Ovary (tissue), 3 donors: ENCODE measurements around the gene FNBP1.

ENCODE experiments used
- POLR2A ChIP-seq: fragments of 450-650 bp; IDR thresholded peaks from one replicate; pipeline ENCODE4 v1.6.1; 2017; ENCODE audit warnings: antibody characterized with exemption, mild to moderate bottlenecking, moderate library complexity
- TF ChIP-seq, protein P1 (sequence below), 3 donors: fragments of 450-650 bp in 2 of 3; fragments of 200-600 bp in 1 of 3; IDR thresholded peaks; one replicate each; pipeline versions ENCODE4 v1.5.1 to v1.8.0; 2016 to 2022; ENCODE audit warnings: antibody characterized with exemption in 3 of 3, mild to moderate bottlenecking in 1 of 3
- donor health status: DM: no; HTN: no; CAD: no.

DNA sequence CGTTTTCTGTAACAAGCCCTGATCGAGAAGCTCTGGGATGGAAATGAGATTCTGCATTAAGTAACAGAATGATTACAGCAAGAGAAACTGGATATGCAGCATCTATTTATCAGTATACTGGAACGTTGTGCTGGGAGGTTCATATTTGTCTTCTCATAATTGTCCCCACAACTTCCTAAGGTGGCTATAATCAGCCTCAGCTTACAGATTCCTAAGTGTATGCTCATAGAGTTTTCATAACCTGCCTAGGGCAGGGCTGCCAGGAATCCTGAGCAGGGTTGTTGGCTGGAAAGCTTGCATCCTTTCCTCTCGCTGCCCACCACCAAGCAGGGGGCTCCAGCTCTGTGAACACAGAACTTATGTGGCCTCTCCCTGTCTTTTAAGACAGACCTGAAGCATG is 70.2 kb downstream of the FNBP1 start:
- TF ChIP-seq POLR2A, result no peak
- TF ChIP-seq, protein P1, sequence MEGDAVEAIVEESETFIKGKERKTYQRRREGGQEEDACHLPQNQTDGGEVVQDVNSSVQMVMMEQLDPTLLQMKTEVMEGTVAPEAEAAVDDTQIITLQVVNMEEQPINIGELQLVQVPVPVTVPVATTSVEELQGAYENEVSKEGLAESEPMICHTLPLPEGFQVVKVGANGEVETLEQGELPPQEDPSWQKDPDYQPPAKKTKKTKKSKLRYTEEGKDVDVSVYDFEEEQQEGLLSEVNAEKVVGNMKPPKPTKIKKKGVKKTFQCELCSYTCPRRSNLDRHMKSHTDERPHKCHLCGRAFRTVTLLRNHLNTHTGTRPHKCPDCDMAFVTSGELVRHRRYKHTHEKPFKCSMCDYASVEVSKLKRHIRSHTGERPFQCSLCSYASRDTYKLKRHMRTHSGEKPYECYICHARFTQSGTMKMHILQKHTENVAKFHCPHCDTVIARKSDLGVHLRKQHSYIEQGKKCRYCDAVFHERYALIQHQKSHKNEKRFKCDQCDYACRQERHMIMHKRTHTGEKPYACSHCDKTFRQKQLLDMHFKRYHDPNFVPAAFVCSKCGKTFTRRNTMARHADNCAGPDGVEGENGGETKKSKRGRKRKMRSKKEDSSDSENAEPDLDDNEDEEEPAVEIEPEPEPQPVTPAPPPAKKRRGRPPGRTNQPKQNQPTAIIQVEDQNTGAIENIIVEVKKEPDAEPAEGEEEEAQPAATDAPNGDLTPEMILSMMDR (IDR thresholded peaks at IDR 0.05), result no peak
